Esophagus squamous epithelium (tissue), 5 donors: ENCODE results near the gene PI4K2A. TPM values are rescaled to one million over a fixed set of nuclear protein-coding genes. Genes with fewer than 3 reads are reported as not detected.
A peak's percentile ranks its signal among the peaks of the same experiment; 100 is the strongest.

Source experiments
- DNase-seq: peaks from one replicate; lab custom pipeline; 2025; lab: John Stamatoyannopoulos, UW
- H3K27ac ChIP-seq, 4 donors: fragments of 200-600 bp; sonication (generic); one replicate each; pipeline ENCODE4 v1.5.1; 2016 to 2019; ENCODE audit warnings: mild to moderate bottlenecking in 1 of 4
- H3K27me3 ChIP-seq, 4 donors: fragments of 200-600 bp; sonication (generic); 1 replicate in 3 of 4; 2 replicates in 1 of 4; pipeline versions ENCODE4 v1.5.1 to v1.6.0; 2017 to 2021; ENCODE audit warnings: antibody characterized with exemption in 1 of 4
- H3K36me3 ChIP-seq, 3 donors: fragments of 200-600 bp; sonication (generic); one replicate each; pipeline ENCODE4 v1.5.1; 2016 to 2019
- H3K4me1 ChIP-seq, 3 donors: fragments of 200-600 bp; sonication (generic); one replicate each; pipeline ENCODE4 v1.5.1; 2017 to 2019
- H3K4me3 ChIP-seq, 4 donors: fragments of 200-600 bp; sonication (generic); 1 replicate in 3 of 4; 2 replicates in 1 of 4; pipeline ENCODE4 v1.5.1; 2016 to 2019; ENCODE audit warnings: mild to moderate bottlenecking in 2 of 4, moderate library complexity in 1 of 4
- H3K9me3 ChIP-seq, 3 donors: fragments of 200-600 bp; sonication (generic); one replicate each; pipeline ENCODE4 v1.5.1; 2016 to 2019
- POLR2A ChIP-seq, 4 donors: fragments of 450-650 bp; IDR thresholded peaks; one replicate each; pipeline ENCODE4 v1.6.1; 2017; ENCODE audit warnings: antibody characterized with exemption in 4 of 4, mild to moderate bottlenecking in 4 of 4, moderate library complexity in 3 of 4
- WGBS, 2 donors: methylation state at CpG; one replicate each; pipeline ENCODE4 v1.1.5; 2018; 5-methylcytosine and 5-hydroxymethylcytosine counted together
- intact Hi-C: fragments of 100-400 bp; cut with DNase I; formaldehyde crosslinking; loops from one replicate; pipeline ENCODE4 v1.15.0; 2022
- total RNA-seq, 4 donors: library from RNA; depleted of rRNA; stranded (reverse); fragments of >200 nt; gene quantifications; one replicate each; pipeline ENCODE4 v1.1.0, GENCODE V29; 2016
- TF ChIP-seq, protein P1 (sequence below), 6 experiments: fragments of 450-650 bp in 4 of 6; fragments of 200-600 bp in 2 of 6; sonication (generic) in 2 of 6; IDR thresholded peaks; one replicate each; pipeline ENCODE4 v1.5.1; 2016 to 2019; ENCODE audit warnings: antibody characterized with exemption in 6 of 6, mild to moderate bottlenecking in 4 of 6, moderate library complexity in 4 of 6
- donor health status: DM: yes; HTN: yes; CAD: no.

Gene PI4K2A
- total RNA-seq, 4 donors from 2014 or later, result 14.0 to 29.3 (median 19.6) TPM

DNA sequence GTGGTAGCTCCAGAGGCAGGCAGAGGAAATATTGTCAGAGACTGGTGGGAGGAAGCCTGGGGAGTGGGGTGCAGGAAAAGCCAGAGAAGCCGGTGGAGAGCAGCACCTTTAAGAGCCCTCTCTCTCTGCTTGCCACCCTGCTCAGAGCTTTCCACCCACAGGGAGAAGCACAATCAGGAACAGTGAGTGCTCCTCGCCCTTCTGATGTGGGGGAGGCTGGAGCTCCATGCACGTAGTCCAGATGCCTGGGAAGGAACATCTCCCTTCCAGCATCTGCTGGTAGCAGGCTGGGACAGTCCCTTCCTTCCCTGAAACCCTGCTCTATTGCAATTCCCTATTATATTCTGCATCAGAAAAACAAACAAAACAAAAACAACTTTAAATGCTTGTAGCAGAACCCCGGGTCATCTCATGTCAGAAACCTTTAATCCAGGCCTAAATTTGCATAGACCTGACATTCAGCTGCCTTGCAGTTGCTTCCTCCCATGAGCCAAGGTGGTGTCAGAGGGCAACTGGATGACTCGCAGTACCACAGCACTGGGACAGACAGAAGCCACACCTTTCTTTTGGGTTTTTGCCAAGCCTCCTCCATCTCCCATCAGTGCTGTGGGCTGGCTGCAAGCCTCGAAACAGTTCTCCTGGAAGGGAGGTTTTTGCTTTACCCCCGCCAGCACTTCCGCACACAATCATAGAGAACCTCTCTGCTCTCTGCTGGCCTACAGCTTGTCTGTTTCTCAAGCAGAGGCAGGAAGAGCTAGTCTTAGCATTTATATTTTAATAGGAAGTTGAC lies 33.5 kb downstream of the PI4K2A start:
- Histone ChIP-seq H3K27me3 (no peaks in the 10 kb centered on the region), H3K36me3 (peaks cover 14 to 98% (median 42%) of the 10 kb centered on the region in 3 donors), H3K4me1 (peaks cover 0 to 6% (median 0%) of the 10 kb centered on the region in 3 donors), H3K27ac (no peak overlapping the region), H3K4me3 (no peak overlapping the region), H3K9me3 (no peaks in the 10 kb centered on the region)
- no peak for DNase-seq
- 58 to 66% methylated on average over 6 to 8 of the region's 8 CpGs for whole genome bisulfite sequencing, 2 donors
- TF ChIP-seq, protein P1, sequence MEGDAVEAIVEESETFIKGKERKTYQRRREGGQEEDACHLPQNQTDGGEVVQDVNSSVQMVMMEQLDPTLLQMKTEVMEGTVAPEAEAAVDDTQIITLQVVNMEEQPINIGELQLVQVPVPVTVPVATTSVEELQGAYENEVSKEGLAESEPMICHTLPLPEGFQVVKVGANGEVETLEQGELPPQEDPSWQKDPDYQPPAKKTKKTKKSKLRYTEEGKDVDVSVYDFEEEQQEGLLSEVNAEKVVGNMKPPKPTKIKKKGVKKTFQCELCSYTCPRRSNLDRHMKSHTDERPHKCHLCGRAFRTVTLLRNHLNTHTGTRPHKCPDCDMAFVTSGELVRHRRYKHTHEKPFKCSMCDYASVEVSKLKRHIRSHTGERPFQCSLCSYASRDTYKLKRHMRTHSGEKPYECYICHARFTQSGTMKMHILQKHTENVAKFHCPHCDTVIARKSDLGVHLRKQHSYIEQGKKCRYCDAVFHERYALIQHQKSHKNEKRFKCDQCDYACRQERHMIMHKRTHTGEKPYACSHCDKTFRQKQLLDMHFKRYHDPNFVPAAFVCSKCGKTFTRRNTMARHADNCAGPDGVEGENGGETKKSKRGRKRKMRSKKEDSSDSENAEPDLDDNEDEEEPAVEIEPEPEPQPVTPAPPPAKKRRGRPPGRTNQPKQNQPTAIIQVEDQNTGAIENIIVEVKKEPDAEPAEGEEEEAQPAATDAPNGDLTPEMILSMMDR (IDR thresholded peaks at IDR 0.05), result no peak
- TF ChIP-seq POLR2A (IDR thresholded peaks at IDR 0.05), result no peak
- intact Hi-C loops, result loop anchor here (10.0 kb wide), 1 partner anchor 61 kb away; the partner anchor contains the start of gene ZFYVE27

- Histone ChIP-seq H3K9me3 (no peaks in the 10 kb centered on the region), H3K27me3 (no peaks in the 10 kb centered on the region), H3K4me1 (peaks cover 0 to 6% (median 0%) of the 10 kb centered on the region in 3 donors), H3K4me3 (no peak overlapping the region), H3K27ac (no peak overlapping the region), H3K36me3 (peaks cover 14 to 96% (median 39%) of the 10 kb centered on the region in 3 donors)
- intact Hi-C loops, result loop anchor here (10.0 kb wide), 1 partner anchor 60 kb away; the partner anchor contains the start of gene ZFYVE27
- no peak for TF ChIP-seq POLR2A (IDR thresholded peaks at IDR 0.05)
- TF ChIP-seq, protein P1 (IDR thresholded peaks at IDR 0.05), result no peak
- WGBS, 2 donors, result 79 to 91% methylated on average over 4 to 5 of the region's 9 CpGs
- DNase-seq, result no peak
These were observed 34.8 kb downstream of the PI4K2A start for GRCh38 chr10:97675222-97675621.

GRCh38 chr10:97676770-97677581 lies 36.5 kb downstream of the PI4K2A start:
- Histone ChIP-seq H3K4me1 (peaks cover 0 to 9% (median under 1%) of the 10 kb centered on the region in 3 donors), H3K27me3 (no peaks in the 10 kb centered on the region), H3K36me3 (peaks cover 14 to 79% (median 39%) of the 10 kb centered on the region in 3 donors), H3K27ac (peak overlapping the region in 2 of 4 donors; percentile 2 to 12), H3K4me3 (no peak overlapping the region), H3K9me3 (no peaks in the 10 kb centered on the region)
- 95% methylated on average over 2 of the region's 2 CpGs; no CpG with 5 or more reads in 1 of the 2 donors for WGBS, 2 donors
- no peak for DNase-seq
- TF ChIP-seq POLR2A (IDR thresholded peaks at IDR 0.05), result no peak
- TF ChIP-seq, protein P1 (IDR thresholded peaks at IDR 0.05), result peak; percentile 52 to 90 (median 83)
- intact Hi-C loops, result loop anchor here (10.0 kb wide), 1 partner anchor 58 kb away; the partner anchor contains the start of gene ZFYVE27

GRCh38 chr10:97679594-97679993 lies 39.1 kb downstream of the PI4K2A start:
- peaks cover 0 to 54% (median 30%) of the 10 kb centered on the region in 3 donors for H3K36me3 ChIP-seq
- WGBS, 2 donors, result 80 to 87% methylated on average over 1 to 9 of the region's 16 CpGs
- no peaks in the 10 kb centered on the region for H3K9me3 ChIP-seq
- TF ChIP-seq, protein P1 (IDR thresholded peaks at IDR 0.05), result no peak
- no peak for TF ChIP-seq POLR2A (IDR thresholded peaks at IDR 0.05)
- DNase-seq, result no peak
- no peaks in the 10 kb centered on the region for H3K27me3 ChIP-seq
- intact Hi-C loops, result loop anchor here (10.0 kb wide), 1 partner anchor 55 kb away; the partner anchor contains the start of gene ZFYVE27
- H3K27ac ChIP-seq, result no peak overlapping the region
- H3K4me1 ChIP-seq, result peaks cover 12 to 35% (median 23%) of the 10 kb centered on the region in 3 donors
- H3K4me3 ChIP-seq, result no peak overlapping the region
